SU-DHL-6 (cell line): ENCODE data around the gene CBFA2T3.

Experiments
- H2AFZ ChIP-seq: fragments of 200-600 bp; sonication (generic); 2 replicates; pipeline ENCODE4 v1.6.1; 2014; ENCODE audit warnings: low read depth, mild to moderate bottlenecking, moderate library complexity, mixed read lengths, antibody characterized with exemption, low read length; ENCODE audit not compliant: severe bottlenecking
- H3F3A ChIP-seq: fragments of 200-600 bp; shearing (Covaris generic); 2 replicates; pipeline ENCODE4 v1.6.0; 2016; ENCODE audit warnings: antibody characterized with exemption, mild to moderate bottlenecking; ENCODE audit not compliant: insufficient read depth
- H3K27ac ChIP-seq: fragments of 200-600 bp; sonication (generic); 2 replicates; pipeline ENCODE4 v1.5.1; 2016; ENCODE audit warnings: low read depth, mild to moderate bottlenecking, low read length, moderate library complexity, mixed read lengths
- H3K27me3 ChIP-seq: fragments of 200-600 bp; sonication (generic), shearing (Covaris generic); 2 replicates; pipeline ENCODE4 v1.6.0; 2014; ENCODE audit warnings: mild to moderate bottlenecking, low read length
- H3K36me3 ChIP-seq: fragments of 200-600 bp; sonication (generic); 2 replicates; pipeline ENCODE4 v1.6.1; 2014; ENCODE audit warnings: mild to moderate bottlenecking, low read length, mixed read lengths
- H3K4me2 ChIP-seq: fragments of 300-600, 200-600 bp; shearing (Covaris generic), sonication (generic); 2 replicates; pipeline ENCODE4 v1.6.0; 2014; ENCODE audit warnings: low read length, low read depth, mild to moderate bottlenecking; ENCODE audit not compliant: poor library complexity, severe bottlenecking
- H3K4me3 ChIP-seq: fragments of 200-600 bp; sonication (generic); 2 replicates; pipeline ENCODE4 v1.5.1; 2014; ENCODE audit warnings: antibody characterized with exemption, low read length, mild to moderate bottlenecking, mixed read lengths; ENCODE audit not compliant: insufficient read depth, poor library complexity, severe bottlenecking
- H3K79me2 ChIP-seq: fragments of 200-600 bp; sonication (generic); 2 replicates; pipeline ENCODE4 v1.6.1; 2014; ENCODE audit warnings: mild to moderate bottlenecking, low read length, moderate library complexity; ENCODE audit not compliant: insufficient read depth
- H3K9ac ChIP-seq: fragments of 200-600 bp; sonication (generic); 2 replicates; pipeline ENCODE4 v1.7.0; 2014; ENCODE audit warnings: mild to moderate bottlenecking, low read length
- H3K9me2 ChIP-seq: fragments of 200-600 bp; sonication (generic); replicated peaks from 2 replicates; pipeline ENCODE4 v1.6.1; 2014; ENCODE audit warnings: low read length; ENCODE audit not compliant: insufficient read depth
- H3K9me3 ChIP-seq: fragments of 200-600 bp; sonication (generic); 2 replicates; pipeline ENCODE4 v1.6.1; 2014; ENCODE audit warnings: low read length, mixed read lengths; ENCODE audit not compliant: insufficient read depth
- H4K20me1 ChIP-seq: fragments of 200-600 bp; sonication (generic); 2 replicates; pipeline ENCODE4 v1.6.1; 2014; ENCODE audit warnings: low read depth, mild to moderate bottlenecking, antibody characterized with exemption, low read length, moderate library complexity, mixed read lengths
- CTCF ChIP-seq: fragments of 200-600 bp; sonication (generic); IDR thresholded peaks from one replicate; pipeline ENCODE4 v1.5.1; 2017; ENCODE audit warnings: antibody characterized with exemption, mild to moderate bottlenecking, low read length, moderate library complexity; ENCODE audit not compliant: insufficient read depth, poor library complexity, severe bottlenecking
- EZH2phosphoT487 ChIP-seq: fragments of 200-600 bp; sonication (generic), shearing (Covaris generic); conservative IDR thresholded peaks from 2 replicates; pipeline ENCODE4 v1.6.1; 2018; ENCODE audit warnings: mild to moderate bottlenecking, antibody characterized with exemption, low read length, moderate library complexity, mixed read lengths

CBFA2T3 gene

DNA sequence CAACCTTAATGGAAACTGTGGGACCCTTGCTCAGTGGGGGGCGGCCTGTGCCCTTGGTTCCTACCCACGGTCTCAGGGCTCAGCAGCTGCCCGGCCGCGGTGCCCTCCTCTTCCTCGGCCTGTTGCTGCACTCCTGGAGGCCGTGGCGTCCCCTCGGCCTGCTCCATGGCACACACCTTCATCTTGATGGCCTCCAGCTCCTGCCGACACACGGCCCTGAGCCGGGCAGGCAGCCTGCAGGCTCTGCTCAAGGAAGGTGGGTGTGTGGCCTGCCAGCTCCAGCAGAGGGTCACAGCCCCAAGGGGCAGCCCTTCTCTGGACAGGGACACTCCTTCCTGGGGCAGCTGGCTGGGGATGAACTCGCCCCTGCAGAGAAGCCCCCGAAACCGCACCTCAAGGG lies 111.3 kb downstream of the CBFA2T3 start:
- H3K9ac ChIP-seq, result no peak overlapping the region
- no peaks in the 10 kb centered on the region for H3K9me2 ChIP-seq
- no peaks in the 10 kb centered on the region for H3K36me3 ChIP-seq
- no peaks in the 10 kb centered on the region for H3K9me3 ChIP-seq
- no peaks in the 10 kb centered on the region for H3K79me2 ChIP-seq
- H3K27me3 ChIP-seq, result no peaks in the 10 kb centered on the region
- H3K4me3 ChIP-seq, result no peak overlapping the region
- no peaks in the 10 kb centered on the region for H3F3A ChIP-seq
- no peaks in the 10 kb centered on the region for H4K20me1 ChIP-seq
- H3K4me2 ChIP-seq, result no peak overlapping the region
- TF ChIP-seq EZH2phosphoT487, result no peak
- no peak for TF ChIP-seq CTCF
- H2AFZ ChIP-seq, result no peak overlapping the region
- H3K27ac ChIP-seq, result no peak overlapping the region

DNA sequence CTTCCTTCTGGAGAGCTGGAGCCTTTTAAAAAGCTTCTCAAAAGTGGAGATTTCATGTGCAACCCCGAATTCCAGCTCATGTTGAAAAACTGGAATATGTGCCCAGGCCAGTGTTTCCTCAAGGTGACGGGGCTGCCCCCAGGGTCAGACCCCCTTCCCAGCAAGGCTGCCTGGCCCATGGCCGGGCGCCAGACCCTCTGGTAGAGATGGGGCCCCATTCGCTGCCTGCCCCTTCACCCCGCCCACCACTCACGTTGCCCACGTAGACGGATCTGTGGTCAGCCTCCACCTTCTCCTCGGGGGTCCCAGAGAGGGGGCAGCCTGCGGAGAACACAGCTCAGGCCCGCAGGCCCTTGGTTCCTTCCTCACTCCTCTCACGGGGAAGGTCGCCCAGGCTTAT lies 111.7 kb downstream of the CBFA2T3 start:
- H3K9me3 ChIP-seq, result no peaks in the 10 kb centered on the region
- H3K27ac ChIP-seq, result no peak overlapping the region
- no peaks in the 10 kb centered on the region for H3K79me2 ChIP-seq
- no peak for TF ChIP-seq EZH2phosphoT487
- no peak for TF ChIP-seq CTCF
- no peaks in the 10 kb centered on the region for H3K36me3 ChIP-seq
- no peak overlapping the region for H3K4me3 ChIP-seq
- H3K9ac ChIP-seq, result no peak overlapping the region
- no peak overlapping the region for H3K4me2 ChIP-seq
- H4K20me1 ChIP-seq, result no peaks in the 10 kb centered on the region
- H2AFZ ChIP-seq, result no peak overlapping the region
- no peaks in the 10 kb centered on the region for H3K27me3 ChIP-seq
- no peaks in the 10 kb centered on the region for H3K9me2 ChIP-seq
- no peaks in the 10 kb centered on the region for H3F3A ChIP-seq

GRCh38 chr16:88864521-88864920 lies 112.5 kb downstream of the CBFA2T3 start:
- TF ChIP-seq CTCF, result no peak
- TF ChIP-seq EZH2phosphoT487, result no peak
- Histone ChIP-seq H3K27ac (no peak overlapping the region), H3K4me2 (no peak overlapping the region)

More at GRCh38 chr16:88864521-88864920, 112.5 kb downstream of the CBFA2T3 start:
- Histone ChIP-seq H3K4me3 (no peak overlapping the region), H3F3A (no peaks in the 10 kb centered on the region), H3K9ac (no peak overlapping the region), H4K20me1 (no peaks in the 10 kb centered on the region), H3K36me3 (no peaks in the 10 kb centered on the region), H3K27me3 (no peaks in the 10 kb centered on the region), H2AFZ (no peak overlapping the region), H3K79me2 (no peaks in the 10 kb centered on the region), H3K9me2 (no peaks in the 10 kb centered on the region), H3K9me3 (no peaks in the 10 kb centered on the region)
